NCI-H146 (cell line): ENCODE data around the gene NUDT3.

Experiments
- DNase-seq: peaks from one replicate; lab custom pipeline; 2025; lab: John Stamatoyannopoulos, UW

NUDT3 gene

GRCh38 chr6:34239500-34239825 lies 153.0 kb downstream of the NUDT3 start:
- DNase-seq: no peak

- DNase-seq: no peak
Observed at GRCh38 chr6:34238585-34239499, 153.6 kb downstream of the NUDT3 start.

GRCh38 chr6:34237722-34238584 lies 154.5 kb downstream of the NUDT3 start:
- peak; percentile 50 for DNase-seq

- DNase-seq: peak; percentile 52
Observed at GRCh38 chr6:34237316-34237721, 155.2 kb downstream of the NUDT3 start.

GRCh38 chr6:34236443-34237315 lies 155.8 kb downstream of the NUDT3 start, which contains the start of gene HMGA1:
Gene HMGA1, plus strand, starts transcription at chr6:34236873. Its CDS starts 3,908 bp downstream, at chr6:34240781.
- DNase-seq: peak; percentile 95

GRCh38 chr6:34236131-34236442 lies 156.4 kb downstream of the NUDT3 start:
- DNase-seq: no peak

- DNase-seq: no peak
Observed at GRCh38 chr6:34235307-34236130, 156.9 kb downstream of the NUDT3 start.

GRCh38 chr6:34234667-34235306 lies 157.7 kb downstream of the NUDT3 start:
- no peak for DNase-seq

GRCh38 chr6:34233867-34234266 lies 158.6 kb downstream of the NUDT3 start:
- no peak for DNase-seq

GRCh38 chr6:34232901-34233300 lies 159.6 kb downstream of the NUDT3 start:
- DNase-seq: no peak

GRCh38 chr6:34231566-34232336 lies 160.7 kb downstream of the NUDT3 start:
- DNase-seq: no peak

GRCh38 chr6:34230653-34231371 lies 161.7 kb downstream of the NUDT3 start:
- DNase-seq: no peak

- no peak for DNase-seq
Observed at GRCh38 chr6:34229877-34230276, 162.6 kb downstream of the NUDT3 start.
